Fibroblast of mammary gland (primary cell): ENCODE measurements around the gene CDC42EP2.

Experiments used
- DNase-seq: peaks from one replicate; pipeline ENCODE4 v3.0.0-alpha.2; 2010; ENCODE audit warnings: low read depth
- H3K4me3 ChIP-seq: 2 replicates; pipeline ENCODE4 v1.5.1; 2011; ENCODE audit warnings: low read depth, mild to moderate bottlenecking, low read length, moderate library complexity; ENCODE audit not compliant: control insufficient read depth
- CTCF ChIP-seq: conservative IDR thresholded peaks from 2 replicates; pipeline ENCODE4 v1.5.1; 2011; ENCODE audit warnings: low read depth, low read length, inconsistent platforms; ENCODE audit not compliant: control insufficient read depth, insufficient read depth

The CDC42EP2 gene

GRCh38 chr11:65297026-65297672, 17.5 kb upstream of the CDC42EP2 start:
- DNase-seq = no peak
- TF ChIP-seq CTCF = no peak

GRCh38 chr11:65298131-65298535, 16.5 kb upstream of the CDC42EP2 start:
- DNase-seq = peak; percentile 66
- no peak overlapping the region for H3K4me3 ChIP-seq

More at GRCh38 chr11:65297026-65297672, 17.5 kb upstream of the CDC42EP2 start:
- no peak overlapping the region for H3K4me3 ChIP-seq

GRCh38 chr11:65298655-65299179, 15.9 kb upstream of the CDC42EP2 start:
- no peak overlapping the region for H3K4me3 ChIP-seq
- peak; percentile 64 for DNase-seq
- no peak for TF ChIP-seq CTCF

More at GRCh38 chr11:65298131-65298535, 16.5 kb upstream of the CDC42EP2 start:
- TF ChIP-seq CTCF = no peak

- DNase-seq = no peak
- no peak overlapping the region for H3K4me3 ChIP-seq
- no peak for TF ChIP-seq CTCF
These were observed 13.9 kb upstream of the CDC42EP2 start for GRCh38 chr11:65300621-65301275.

GRCh38 chr11:65301491-65302329, 13.0 kb upstream of the CDC42EP2 start:
- no peak overlapping the region for H3K4me3 ChIP-seq
- DNase-seq = no peak
- no peak for TF ChIP-seq CTCF

- no peak for DNase-seq
- H3K4me3 ChIP-seq = no peak overlapping the region
- no peak for TF ChIP-seq CTCF
These were observed 11.1 kb upstream of the CDC42EP2 start for GRCh38 chr11:65303555-65303954.
